Keratinocyte (primary cell): ENCODE data around the gene DAPK3. TPM values are rescaled to one million over a fixed set of nuclear protein-coding genes. Genes with fewer than 3 reads are reported as not detected.

Experiments used
- DNase-seq: peaks from one replicate; pipeline ENCODE4 v3.0.0-alpha.2; 2011; ENCODE audit warnings: low read depth, missing footprints, low spot score
- FAIRE-seq: peaks from 2 replicates; lab custom pipeline; 2011; peaks lifted over from hg19 to GRCh38; lab: Jason Lieb, UNC
- H2AFZ ChIP-seq: 2 replicates; pipeline ENCODE4 v1.6.0; 2012; ENCODE audit warnings: low read length, control low read depth, inconsistent platforms; ENCODE audit not compliant: control insufficient read depth
- H3K27ac ChIP-seq: 2 replicates; pipeline ENCODE4 v1.5.1; 2011; ENCODE audit warnings: low read length; ENCODE audit not compliant: control insufficient read depth, insufficient read depth
- H3K27me3 ChIP-seq: 3 replicates; pipeline ENCODE4 v1.6.0; 2011; ENCODE audit warnings: low read length; ENCODE audit not compliant: control insufficient read depth, insufficient read depth; ENCODE audit errors: extremely low read depth
- H3K36me3 ChIP-seq, 2 experiments: 2 replicates in 1 of 2; 3 replicates in 1 of 2; pipeline ENCODE4 v1.5.1; 2011; ENCODE audit warnings: low read length in 2 of 2, mild to moderate bottlenecking in 1 of 2; ENCODE audit not compliant: control insufficient read depth in 2 of 2, insufficient read depth in 2 of 2; ENCODE audit errors: extremely low read depth in 1 of 2
- H3K4me1 ChIP-seq: 3 replicates; pipeline ENCODE4 v1.5.1; 2011; ENCODE audit warnings: low read length; ENCODE audit not compliant: control insufficient read depth, insufficient read depth; ENCODE audit errors: extremely low read depth
- H3K4me2 ChIP-seq: 3 replicates; pipeline ENCODE4 v1.6.0; 2011; ENCODE audit warnings: low read depth, low read length; ENCODE audit not compliant: control insufficient read depth, insufficient read depth; ENCODE audit errors: extremely low read depth
- H3K4me3 ChIP-seq, 3 experiments: fragments of 200-600 bp in 1 of 3; sonication (generic) in 1 of 3; 2 replicates in 2 of 3; 3 replicates in 1 of 3; pipeline ENCODE4 v1.5.1; 2011 to 2016; ENCODE audit warnings: low read length in 3 of 3, mild to moderate bottlenecking in 3 of 3, control low read depth in 2 of 3, inconsistent platforms in 1 of 3, low read depth in 1 of 3, mixed read lengths in 1 of 3, mixed run types in 1 of 3, moderate library complexity in 1 of 3; ENCODE audit not compliant: control insufficient read depth in 2 of 3, insufficient read depth in 2 of 3; ENCODE audit errors: extremely low read depth in 1 of 3
- H3K79me2 ChIP-seq: 2 replicates; pipeline ENCODE4 v1.6.0; 2012; ENCODE audit warnings: low read length; ENCODE audit not compliant: control insufficient read depth, insufficient read depth
- H3K9ac ChIP-seq: 3 replicates; pipeline ENCODE4 v1.6.0; 2011; ENCODE audit warnings: low read length; ENCODE audit not compliant: control insufficient read depth, insufficient read depth; ENCODE audit errors: extremely low read depth
- H3K9me1 ChIP-seq: 3 replicates; pipeline ENCODE4 v1.6.0; 2011; ENCODE audit warnings: low read length; ENCODE audit not compliant: control insufficient read depth, insufficient read depth; ENCODE audit errors: extremely low read depth
- H3K9me3 ChIP-seq: 2 replicates; pipeline ENCODE4 v1.5.1; 2012; ENCODE audit warnings: low read depth, low read length; ENCODE audit not compliant: control insufficient read depth
- H4K20me1 ChIP-seq: 3 replicates; pipeline ENCODE4 v1.6.0; 2011; ENCODE audit warnings: low read length; ENCODE audit not compliant: control insufficient read depth, insufficient read depth; ENCODE audit errors: extremely low read depth
- CTCF ChIP-seq, 3 experiments: IDR thresholded peaks in 1 of 3; conservative IDR thresholded peaks in 1 of 3; optimal IDR thresholded peaks in 1 of 3; 2 replicates in 2 of 3; 3 replicates in 1 of 3; pipeline versions ENCODE3 to v1.5.1; 2011; ENCODE audit warnings: low read length in 3 of 3, mild to moderate bottlenecking in 3 of 3, moderate library complexity in 2 of 3, control low read depth in 1 of 3, inconsistent platforms in 1 of 3; ENCODE audit not compliant: insufficient read depth in 2 of 3; ENCODE audit errors: extremely low read depth in 1 of 3
- EZH2 ChIP-seq: IDR thresholded peaks from one replicate; pipeline ENCODE4 v1.6.1; 2012; ENCODE audit warnings: inconsistent platforms, mild to moderate bottlenecking, low read length, moderate library complexity
- dilution Hi-C: fragments of 300-500 bp; cut with MboI; formaldehyde crosslinking; loops from one replicate; pipeline ENCODE4 v1.7.0; 2020; ENCODE audit warnings: low sequenced_read_pairs; ENCODE audit not compliant: extremely low pct_ligation_motif_present
- polyA plus RNA-seq, 5 experiments: library from polyadenylated mRNA; depleted of rRNA in 3 of 5; stranded (reverse) in 3 of 5; stranded (forward) in 1 of 5; unstranded in 1 of 5; fragments of >200 nt; gene quantifications; 1 replicate in 1 of 5; 2 replicates in 3 of 5; 3 replicates in 1 of 5; pipeline versions ENCODE4 v1.2.1 to v1.2.3, GENCODE V29; 2011 to 2012; ENCODE audit warnings: missing spikeins in 2 of 5, low read depth in 1 of 5, low replicate concordance in 1 of 5

DAPK3 gene
- polyA plus RNA-seq, 1 donor (not counting 4 experiments of a cell fraction or from before 2014, with no cell fraction given) = 57.3 TPM

GRCh38 chr19:3982701-3983541, 12.0 kb upstream of the DAPK3 start:
- TF ChIP-seq EZH2 (no peak), CTCF (optimal IDR thresholded peaks at IDR 0.05 in 1 of 3, IDR thresholded peaks at IDR 0.05 in 1 of 3, conservative IDR thresholded peaks at IDR 0.05 in 1 of 3; ENCODE audit: extremely low read depth in 1 of 3, insufficient read depth in 2 of 3, low read length in 3 of 3) (no peak)
- H3K36me3 ChIP-seq = peaks cover 55 to 65% of the 10 kb centered on the region in 2 experiments
- peaks cover 76% of the 10 kb centered on the region for H4K20me1 ChIP-seq
- peak overlapping the region; percentile 99 for H3K9ac ChIP-seq
- peaks cover 71% of the 10 kb centered on the region for H3K79me2 ChIP-seq
- H3K4me1 ChIP-seq = peaks cover 41% of the 10 kb centered on the region
- H3K27me3 ChIP-seq = no peaks in the 10 kb centered on the region
- no peaks in the 10 kb centered on the region for H3K9me3 ChIP-seq
- dilution Hi-C loops = no loop called here
- no peak overlapping the region for H2AFZ ChIP-seq
- peaks cover 8% of the 10 kb centered on the region for H3K9me1 ChIP-seq
- peak overlapping the region; percentile 83 to 98 (median 95) for H3K4me3 ChIP-seq
- no peak for FAIRE-seq
- peak overlapping the region; percentile 94 for H3K4me2 ChIP-seq
- H3K27ac ChIP-seq = peak overlapping the region; percentile 94
- peak; percentile 84 for DNase-seq

- Histone ChIP-seq H3K36me3 (peaks cover 63 to 74% of the 10 kb centered on the region in 2 experiments), H3K9ac (peak overlapping the region; percentile 25), H3K27me3 (no peaks in the 10 kb centered on the region), H3K9me3 (no peaks in the 10 kb centered on the region), H3K9me1 (peaks cover 11% of the 10 kb centered on the region), H3K4me1 (peaks cover 34% of the 10 kb centered on the region), H3K4me3 (no peak overlapping the region), H3K4me2 (peak overlapping the region; percentile 10), H3K27ac (no peak overlapping the region), H4K20me1 (peaks cover 85% of the 10 kb centered on the region), H3K79me2 (peaks cover 80% of the 10 kb centered on the region), H2AFZ (no peak overlapping the region)
- dilution Hi-C loops = no loop called here
- FAIRE-seq = no peak
- TF ChIP-seq CTCF (optimal IDR thresholded peaks at IDR 0.05 in 1 of 3, IDR thresholded peaks at IDR 0.05 in 1 of 3, conservative IDR thresholded peaks at IDR 0.05 in 1 of 3; ENCODE audit: extremely low read depth in 1 of 3, insufficient read depth in 2 of 3, low read length in 3 of 3) = no peak
- TF ChIP-seq EZH2 = no peak
- peak; percentile 44 for DNase-seq
These were observed 11.1 kb upstream of the DAPK3 start for GRCh38 chr19:3981736-3982681.
